CD4-positive, alpha-beta T cell treated with Interleukin-1 beta for 1 hour (primary cell): ENCODE data around the gene GDF7.

Experiments used
- DNase-seq, 2 donors: peaks; one replicate each; pipeline ENCODE4 v3.0.0-alpha.2; 2020 to 2022

Gene GDF7

DNA sequence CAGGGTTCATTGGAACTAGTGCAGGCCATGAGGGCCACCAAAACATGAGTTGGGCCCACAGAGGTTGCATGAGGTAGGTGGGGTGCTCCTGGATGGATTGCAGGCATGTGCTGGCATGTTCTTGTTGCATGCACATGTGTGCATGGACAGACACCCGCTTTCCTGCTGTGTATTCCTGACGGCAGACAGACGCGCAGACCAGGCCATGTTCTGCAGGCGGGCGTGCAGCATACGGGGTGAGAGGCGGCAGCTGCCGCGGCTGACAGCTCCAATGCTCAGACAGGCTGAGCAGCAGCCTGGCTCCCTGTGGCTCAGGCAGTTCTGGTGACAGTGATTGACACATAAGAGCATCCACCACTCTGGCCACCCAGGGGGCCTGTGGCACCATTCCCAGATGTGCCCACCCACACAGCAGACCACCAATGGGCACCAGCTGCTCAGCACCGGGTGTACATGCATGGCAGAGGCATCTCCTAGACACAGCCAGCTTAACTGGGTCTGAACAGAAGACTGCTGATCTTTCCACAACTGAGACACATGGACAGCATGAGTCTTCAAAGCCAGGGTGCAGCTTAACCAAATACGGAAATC, 37.3 kb upstream of the GDF7 start:
- no peak for DNase-seq

- no peak for DNase-seq
These were observed 36.0 kb upstream of the GDF7 start for GRCh38 chr2:20630967-20631366.

DNA sequence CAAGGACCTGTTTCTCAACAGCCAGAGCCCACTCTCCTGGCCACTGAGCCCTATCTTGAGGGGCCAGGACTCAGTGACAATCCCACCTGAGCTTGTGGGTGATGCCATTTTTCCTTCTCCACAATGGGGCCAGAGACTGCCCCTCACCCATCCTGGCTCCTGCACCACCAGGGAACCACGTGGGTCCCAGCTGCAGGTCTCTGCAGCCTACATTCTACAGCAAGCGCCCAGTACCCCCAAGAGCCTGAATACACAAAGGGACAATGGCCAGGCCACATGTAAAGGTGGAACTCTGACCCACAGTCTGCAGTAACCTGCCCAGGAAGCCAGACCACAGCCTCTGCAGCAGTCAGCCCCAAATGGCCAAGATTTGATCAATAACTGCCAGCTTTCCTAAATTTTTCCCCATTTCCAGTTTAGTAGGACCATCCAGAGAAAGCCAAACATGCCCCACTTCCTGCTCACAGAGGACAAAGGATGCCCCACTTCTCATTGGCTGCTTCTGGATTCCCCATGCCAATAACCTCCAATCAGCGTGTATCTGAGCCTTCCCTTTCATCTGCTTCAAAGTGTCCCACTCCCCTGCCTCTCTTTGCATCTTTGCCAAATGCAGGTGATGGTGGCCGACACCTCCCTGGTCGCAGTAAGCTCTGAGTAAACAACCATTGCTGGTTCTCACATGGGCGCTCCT, 35.2 kb upstream of the GDF7 start:
- no peak for DNase-seq

- no peak for DNase-seq
These were observed 34.4 kb upstream of the GDF7 start for GRCh38 chr2:20632446-20632990.

DNA sequence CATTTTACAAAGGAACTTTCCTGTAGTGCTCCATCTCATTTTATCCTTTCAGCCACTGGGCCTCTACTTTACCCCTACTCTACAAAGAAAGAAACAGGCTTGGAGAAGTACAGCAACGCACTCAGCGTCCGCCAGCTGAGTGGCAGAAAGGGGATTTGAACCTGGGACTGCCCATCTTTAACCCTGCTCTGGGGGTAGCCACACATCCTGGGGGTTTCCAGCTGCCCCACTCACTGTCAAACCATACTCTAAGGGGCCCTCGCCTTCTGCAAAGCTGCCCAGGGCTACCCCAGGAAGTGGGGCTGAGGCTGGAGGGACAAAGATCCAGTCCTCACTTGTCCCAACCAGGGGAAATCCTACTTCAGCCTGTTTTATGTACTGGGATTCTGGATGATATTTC, 33.9 kb upstream of the GDF7 start:
- no peak for DNase-seq

DNA sequence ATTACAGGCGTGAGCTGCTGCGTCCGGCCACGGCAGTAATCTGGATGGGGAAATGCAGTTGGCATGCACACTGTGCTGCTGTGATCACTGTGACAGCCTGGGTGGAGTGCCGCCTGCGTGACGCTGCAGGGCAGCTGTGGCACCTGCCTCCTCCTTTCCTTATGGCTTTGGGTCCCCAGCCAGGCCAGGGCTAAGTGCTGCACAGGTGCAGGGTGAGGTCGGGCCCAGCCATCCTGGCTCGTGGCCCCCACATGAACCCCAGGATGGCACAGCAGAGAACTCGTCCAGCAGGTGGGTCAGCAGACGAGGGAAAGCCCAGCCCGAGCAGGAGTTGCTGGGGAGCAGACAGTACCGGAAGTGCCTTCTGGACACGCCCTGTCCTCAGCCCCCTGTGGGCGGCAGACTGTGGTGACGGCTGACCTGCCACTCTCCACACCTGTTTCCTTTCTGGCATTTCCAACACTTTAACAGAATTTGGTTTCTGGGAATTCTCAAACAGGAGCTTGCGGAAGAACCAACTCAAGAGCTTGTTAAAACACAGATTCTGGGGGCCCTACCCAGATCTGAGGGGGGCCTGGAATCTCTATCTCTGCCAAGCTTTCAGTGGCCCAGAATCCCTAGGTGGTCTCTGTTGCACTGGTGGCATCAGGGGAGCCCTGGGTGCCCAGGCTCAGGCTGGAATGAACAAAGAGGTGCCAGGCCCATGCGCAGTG, 33.0 kb upstream of the GDF7 start:
- DNase-seq = peak in 1 of 2 donors; percentile 9

- no peak for DNase-seq
These were observed 32.3 kb upstream of the GDF7 start for GRCh38 chr2:20634507-20635112.

DNA sequence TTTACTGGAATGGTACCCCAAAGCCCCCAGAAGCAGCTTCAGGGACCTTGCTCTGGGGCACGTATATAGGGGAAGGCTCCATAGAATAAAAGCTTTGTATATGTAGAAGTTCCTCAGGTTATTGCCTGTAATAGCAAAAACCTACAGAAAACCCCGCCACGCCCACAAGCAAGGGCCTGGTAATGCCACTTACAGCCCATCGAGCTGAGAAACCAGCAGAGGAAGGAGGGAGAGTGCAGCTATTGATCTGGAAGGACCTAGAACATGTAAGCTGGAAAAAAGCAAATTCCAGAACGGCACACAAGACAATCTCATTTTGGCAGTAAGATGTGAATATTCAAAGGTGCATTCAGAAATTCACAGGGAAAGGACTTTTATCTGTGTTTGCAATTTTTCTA, 31.8 kb upstream of the GDF7 start:
- DNase-seq = no peak

- DNase-seq = peak; percentile 31 to 50
These were observed 31.0 kb upstream of the GDF7 start for GRCh38 chr2:20635675-20636584.

- no peak for DNase-seq
These were observed 29.8 kb upstream of the GDF7 start for GRCh38 chr2:20637147-20637546.

DNA sequence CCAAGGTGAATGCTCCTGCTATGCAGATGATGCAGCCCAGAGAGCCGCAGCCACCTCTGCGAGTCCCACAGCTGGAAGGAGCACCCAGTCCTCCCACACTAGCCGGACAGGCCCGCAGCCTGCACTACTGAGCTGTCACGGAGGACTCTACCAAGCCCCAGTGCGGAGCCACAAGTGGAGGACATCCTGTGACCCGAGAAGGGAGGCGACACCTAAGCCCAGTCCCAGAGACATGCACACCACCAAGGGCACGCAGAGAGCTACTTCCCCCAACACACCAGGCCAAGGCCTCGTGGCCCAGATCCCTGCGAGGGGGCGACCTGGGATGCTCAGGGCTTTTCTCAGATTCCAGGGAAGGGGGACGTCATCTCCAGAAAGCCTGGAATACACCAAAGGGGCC, 28.9 kb upstream of the GDF7 start:
- DNase-seq = no peak

DNA sequence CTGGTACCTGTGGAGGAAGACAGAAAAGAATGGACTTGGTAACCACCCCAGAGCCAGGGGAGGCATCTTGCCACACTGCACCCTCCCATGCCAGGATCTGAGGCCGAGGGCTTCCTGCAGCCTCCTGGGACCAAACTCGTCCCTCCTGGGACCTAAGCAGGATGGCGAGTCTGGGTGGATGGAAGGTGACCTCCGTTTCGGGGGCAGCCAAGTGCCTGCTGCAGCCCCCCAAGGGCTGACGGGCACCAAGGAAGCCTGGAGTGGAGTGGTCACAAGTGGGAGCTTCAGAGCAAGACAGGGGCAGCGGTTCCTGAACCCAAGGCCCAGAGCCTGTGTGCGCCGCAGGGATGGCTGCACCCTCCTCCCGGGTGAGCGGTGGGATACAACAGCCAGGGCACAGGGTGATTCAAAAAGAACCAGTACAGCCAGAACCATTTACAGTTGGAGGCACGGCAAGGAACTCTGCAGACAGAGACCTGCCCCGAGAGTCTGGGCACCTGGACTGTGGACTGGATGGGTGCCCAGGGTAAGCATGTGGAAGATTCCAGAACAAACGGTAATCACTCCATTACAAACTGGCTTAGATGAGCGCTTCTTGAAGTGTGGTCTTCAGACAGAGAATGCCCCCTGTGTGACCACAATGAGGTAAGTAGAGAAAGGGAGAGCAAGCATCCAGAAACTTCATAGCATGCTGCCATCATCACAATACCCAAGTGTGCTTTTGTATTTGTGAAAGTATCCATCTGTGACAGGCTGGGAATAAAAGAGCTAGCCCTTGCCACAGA, 28.1 kb upstream of the GDF7 start:
- DNase-seq = no peak

- DNase-seq = no peak
These were observed 26.4 kb upstream of the GDF7 start for GRCh38 chr2:20640411-20641122.

DNA sequence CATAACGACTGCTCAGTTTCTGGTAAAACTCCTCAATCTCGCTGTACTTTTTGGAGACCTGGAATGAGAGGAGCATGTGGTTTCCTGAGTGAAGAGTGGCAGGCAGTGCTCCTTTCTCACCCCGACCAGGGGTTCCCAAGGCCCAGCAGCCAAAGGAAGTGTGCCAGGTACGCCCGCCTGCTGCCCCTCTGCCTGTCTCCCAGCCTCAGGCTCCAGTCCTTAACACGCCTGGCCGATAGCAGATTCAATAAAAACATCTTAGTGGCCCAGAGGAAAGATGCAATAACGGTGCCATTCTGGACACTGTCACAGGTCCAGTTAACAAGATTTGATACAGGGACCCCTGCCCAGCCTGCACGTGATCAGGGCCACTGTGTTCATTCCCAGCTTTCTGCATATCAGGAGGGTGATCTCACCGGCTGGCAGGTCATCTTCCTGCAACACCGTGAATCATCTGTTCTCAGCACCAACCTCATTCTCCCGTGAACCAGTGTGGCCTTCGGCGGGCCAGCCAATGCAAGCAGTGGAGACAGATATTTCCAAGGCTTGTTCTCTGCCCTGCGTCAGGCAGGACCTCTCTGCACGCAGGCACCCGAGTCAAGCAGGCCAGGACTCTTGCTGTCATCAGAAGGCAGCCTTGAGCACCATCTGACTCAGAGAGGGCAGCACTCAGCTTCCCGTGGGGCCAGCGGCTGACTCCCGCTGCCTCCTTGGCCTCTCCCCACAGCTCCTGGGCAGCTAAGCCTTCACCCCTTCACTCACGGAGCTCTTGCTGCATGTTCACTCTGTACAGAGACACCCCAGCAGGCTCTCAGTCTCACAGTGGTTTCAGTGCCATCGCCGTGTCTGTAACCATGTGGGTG, 25.6 kb upstream of the GDF7 start:
- DNase-seq = no peak

GRCh38 chr2:20642055-20642971, 24.6 kb upstream of the GDF7 start:
- DNase-seq = peak; percentile 71 to 75

GRCh38 chr2:20643060-20643459, 23.9 kb upstream of the GDF7 start:
- DNase-seq = no peak

- DNase-seq = no peak
These were observed 23.1 kb upstream of the GDF7 start for GRCh38 chr2:20643826-20644225.

DNA sequence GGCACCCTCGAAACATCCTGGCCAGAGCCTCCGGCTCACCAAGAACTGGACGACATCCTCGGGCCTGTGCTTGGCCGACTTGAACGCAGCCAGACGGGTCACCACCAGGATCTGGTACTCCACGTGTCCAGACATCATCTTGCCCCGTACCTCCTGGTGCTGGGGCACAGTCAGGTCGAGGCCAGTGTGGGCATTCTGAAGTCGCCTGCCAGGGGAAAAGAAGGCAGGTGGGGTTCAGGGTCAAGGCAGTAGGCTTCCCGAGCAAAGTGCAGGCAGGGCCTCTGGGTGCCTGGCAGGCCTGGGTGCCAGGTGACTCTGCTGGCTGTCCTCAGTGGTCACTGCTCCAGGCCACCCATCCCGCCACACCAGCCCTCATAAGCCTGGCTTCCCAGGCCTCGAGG, 21.6 kb upstream of the GDF7 start:
- DNase-seq = no peak

DNA sequence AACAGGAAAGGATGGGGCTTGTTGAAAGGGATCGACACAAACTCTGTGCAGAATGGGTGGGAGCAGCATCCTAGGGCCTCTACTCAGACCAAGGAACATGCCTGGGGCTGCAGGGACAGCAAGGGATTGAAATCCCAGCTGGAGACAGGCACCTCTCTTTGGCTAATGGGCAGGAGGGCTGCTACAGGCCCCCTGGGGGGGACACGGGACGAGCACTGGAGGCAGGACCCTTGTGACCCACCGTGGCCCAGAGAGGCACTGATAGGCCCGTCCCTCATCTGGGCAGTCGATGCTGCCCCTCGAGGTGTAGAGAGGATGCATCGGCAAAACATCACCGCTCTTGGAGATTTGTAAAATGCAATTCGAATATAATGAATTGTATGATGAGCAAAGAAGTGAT, 21.2 kb upstream of the GDF7 start:
- no peak for DNase-seq
